ENCODE measurements around the gene LDB2. TPM values are rescaled to one million over a fixed set of nuclear protein-coding genes. Genes with fewer than 3 reads are reported as not detected.
A peak's percentile ranks its signal among the peaks of the same experiment; 100 is the strongest.

Gene LDB2
- total and polyA plus RNA-seq, 2 donors from 2014 or later = 26.9 to 59.9 TPM

DNA sequence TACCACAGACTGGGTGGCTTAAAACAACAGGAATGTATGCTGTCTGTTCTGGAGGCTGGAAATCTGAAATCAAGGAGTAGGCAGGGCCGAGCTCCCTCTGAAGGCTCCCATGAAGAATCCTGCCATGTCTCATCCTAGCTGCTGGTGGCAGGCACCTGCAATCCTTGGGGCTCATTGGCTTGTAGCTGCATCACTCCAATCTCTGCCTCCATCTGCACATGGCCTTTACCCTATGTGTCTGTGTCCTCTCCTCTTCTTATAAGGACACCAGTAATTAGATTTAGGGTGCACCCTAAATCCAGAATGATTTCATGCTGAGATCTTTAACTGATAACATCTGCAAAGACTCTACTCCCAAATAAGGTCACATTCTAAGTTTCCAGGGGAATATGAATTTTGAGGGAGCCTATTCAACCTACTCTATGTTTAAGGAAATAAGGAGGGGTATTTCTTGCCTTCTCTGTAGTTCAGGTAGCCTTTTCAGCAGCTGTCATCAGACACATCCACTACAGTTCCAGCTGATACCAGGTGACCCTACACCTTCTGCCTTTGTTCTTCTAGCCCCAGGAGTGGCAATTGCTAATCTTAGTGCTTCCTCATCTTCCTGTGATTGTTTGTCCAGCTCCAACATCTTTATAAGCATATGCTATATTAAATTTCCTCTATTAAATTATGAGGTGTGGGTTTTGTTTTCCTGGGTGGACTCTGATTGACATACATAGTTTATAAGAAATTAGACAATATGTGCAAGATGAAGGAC, 377.1 kb downstream of the LDB2 start:
- no peak for FAIRE-seq
- no peaks in the 10 kb centered on the region for H3K36me3 ChIP-seq (ENCODE audit: control insufficient read depth in 2 of 3, insufficient read depth in 3 of 3, low read length in 3 of 3)
- H3K9me3 ChIP-seq (ENCODE audit: control insufficient read depth in 2 of 3, insufficient read depth in 1 of 3, low read length in 3 of 3) = no peaks in the 10 kb centered on the region
- no peak overlapping the region for H3K9ac ChIP-seq (ENCODE audit: low read length in 3 of 3)
- H3K4me1 ChIP-seq (ENCODE audit: control insufficient read depth in 2 of 3, insufficient read depth in 2 of 3, low read depth in 1 of 3, low read length in 3 of 3) = peaks cover 0 to 3% (median 0%) of the 10 kb centered on the region in 3 donors
- TF ChIP-seq CTCF (IDR thresholded peaks at IDR 0.05; ENCODE audit: borderline replicate concordance, extremely low read depth, insufficient read depth) = no peak
- DNase-seq = no peak
- no peak overlapping the region for H3K27ac ChIP-seq (ENCODE audit: low read depth in 2 of 2, low read length in 2 of 2)
- intact Hi-C loops (cut with DNase I) = no loop called here
- no peaks in the 10 kb centered on the region for H3K27me3 ChIP-seq (ENCODE audit: control insufficient read depth, insufficient read depth, low read length)
- H3K4me3 ChIP-seq (ENCODE audit: low read length in 3 of 3) = no peak overlapping the region

DNA sequence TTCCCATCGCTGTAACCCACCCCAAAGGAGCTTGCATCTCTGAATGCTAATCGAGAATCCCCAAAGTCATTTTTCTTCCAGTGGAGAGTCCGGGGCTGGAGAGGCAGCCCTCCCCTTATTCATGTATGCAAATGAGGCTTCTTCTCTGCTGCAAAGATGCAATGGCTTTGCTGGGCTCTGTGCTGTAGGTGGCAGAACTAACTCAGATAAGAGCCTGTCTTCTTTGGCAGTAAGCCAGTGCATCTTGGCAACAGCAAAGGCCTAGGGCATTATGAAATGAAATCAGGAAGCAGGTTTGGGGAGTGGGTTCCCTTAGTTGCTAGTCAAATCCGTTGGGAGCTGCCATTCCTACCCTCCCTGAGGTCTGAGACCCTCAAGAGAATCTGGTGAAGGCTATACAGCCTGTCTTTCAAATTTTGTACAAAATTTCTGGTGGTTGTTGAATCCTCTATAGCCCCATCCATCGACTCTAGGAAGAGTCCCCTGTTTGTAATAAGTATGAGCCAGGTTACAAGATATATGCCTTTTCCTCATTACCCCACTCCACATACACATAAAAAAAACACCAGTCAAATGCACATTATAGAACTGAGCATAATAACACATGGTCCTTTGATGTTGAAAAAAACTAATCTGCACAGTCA, 381.5 kb downstream of the LDB2 start:
- DNase-seq = peak; percentile 17 to 75 (median 45)
- peaks cover 0 to 3% (median 0%) of the 10 kb centered on the region in 3 donors for H3K4me1 ChIP-seq (ENCODE audit: control insufficient read depth in 2 of 3, insufficient read depth in 2 of 3, low read depth in 1 of 3, low read length in 3 of 3)
- H3K4me3 ChIP-seq (ENCODE audit: low read length in 3 of 3) = no peak overlapping the region
- no peaks in the 10 kb centered on the region for H3K36me3 ChIP-seq (ENCODE audit: control insufficient read depth in 2 of 3, insufficient read depth in 3 of 3, low read length in 3 of 3)
- no peak for FAIRE-seq
- no peaks in the 10 kb centered on the region for H3K9me3 ChIP-seq (ENCODE audit: control insufficient read depth in 2 of 3, insufficient read depth in 1 of 3, low read length in 3 of 3)
- intact Hi-C loops (cut with DNase I) = no loop called here
- TF ChIP-seq CTCF (IDR thresholded peaks at IDR 0.05; ENCODE audit: borderline replicate concordance, extremely low read depth, insufficient read depth) = peak; percentile 21
- no peak overlapping the region for H3K27ac ChIP-seq (ENCODE audit: low read depth in 2 of 2, low read length in 2 of 2)
- no peak overlapping the region for H3K9ac ChIP-seq (ENCODE audit: low read length in 3 of 3)
- H3K27me3 ChIP-seq (ENCODE audit: control insufficient read depth, insufficient read depth, low read length) = no peaks in the 10 kb centered on the region

GRCh38 chr4:16513876-16514275, 384.6 kb downstream of the LDB2 start:
- Histone ChIP-seq H3K27ac (ENCODE audit: low read depth in 2 of 2, low read length in 2 of 2) (no peak overlapping the region), H3K9me3 (ENCODE audit: control insufficient read depth in 2 of 3, insufficient read depth in 1 of 3, low read length in 3 of 3) (peaks cover 0 to 8% (median 1%) of the 10 kb centered on the region in 3 donors), H3K36me3 (ENCODE audit: control insufficient read depth in 2 of 3, insufficient read depth in 3 of 3, low read length in 3 of 3) (no peaks in the 10 kb centered on the region), H3K27me3 (ENCODE audit: control insufficient read depth, insufficient read depth, low read length) (no peaks in the 10 kb centered on the region), H3K9ac (ENCODE audit: low read length in 3 of 3) (no peak overlapping the region), H3K4me1 (ENCODE audit: control insufficient read depth in 2 of 3, insufficient read depth in 2 of 3, low read depth in 1 of 3, low read length in 3 of 3) (peaks cover 0 to 3% (median 0%) of the 10 kb centered on the region in 3 donors), H3K4me3 (ENCODE audit: low read length in 3 of 3) (no peak overlapping the region)
- TF ChIP-seq CTCF (IDR thresholded peaks at IDR 0.05; ENCODE audit: borderline replicate concordance, extremely low read depth, insufficient read depth) = no peak
- intact Hi-C loops (cut with DNase I) = no loop called here
- FAIRE-seq (no peak), DNase-seq (peak in 1 of 5 donors; percentile 30)

Measured in kidney (tissue), 14 donors.